HG03571 (cell line): ENCODE results near the gene PTPRH.
"Not testable (repeated sequence)": the region's sequence is repeated elsewhere in the genome, so short reads cannot be mapped to it uniquely, and the experiment has no call there.

Source experiments
- ATAC-seq: cut with Tn5 transposase; IDR thresholded peaks from one replicate; pipeline ENCODE4 v1.9.1; 2021; ENCODE audit not compliant: unreplicated experiment

PTPRH gene

GRCh38 chr19:55225415-55225958 is 16.2 kb upstream of the PTPRH start:
- no peak for ATAC-seq

GRCh38 chr19:55224679-55225414 is 15.5 kb upstream of the PTPRH start:
- not testable (repeated sequence) for ATAC-seq

GRCh38 chr19:55224038-55224665 is 14.9 kb upstream of the PTPRH start:
- ATAC-seq, result no peak

GRCh38 chr19:55223291-55224037 is 14.2 kb upstream of the PTPRH start:
- no peak for ATAC-seq

GRCh38 chr19:55220525-55220924 is 11.2 kb upstream of the PTPRH start:
- ATAC-seq, result no peak

- no peak for ATAC-seq
Observed at GRCh38 chr19:55216461-55217198, 7.3 kb upstream of the PTPRH start.

- no peak for ATAC-seq
Observed at GRCh38 chr19:55213547-55213946, 4.2 kb upstream of the PTPRH start.

GRCh38 chr19:55212447-55212846 is 3.1 kb upstream of the PTPRH start:
- no peak for ATAC-seq

GRCh38 chr19:55209693-55210472 is 582 bp upstream of the PTPRH start:
- no peak for ATAC-seq

- no peak for ATAC-seq
Observed at GRCh38 chr19:55206664-55207500, 2.4 kb downstream of the PTPRH start.

GRCh38 chr19:55202199-55202598 is 7.1 kb downstream of the PTPRH start:
- not testable (repeated sequence) for ATAC-seq

GRCh38 chr19:55199620-55200204 is 9.6 kb downstream of the PTPRH start:
- ATAC-seq, result no peak

- ATAC-seq, result no peak
Observed at GRCh38 chr19:55198651-55199050, 10.7 kb downstream of the PTPRH start.

- no peak for ATAC-seq
Observed at GRCh38 chr19:55197528-55197927, 11.8 kb downstream of the PTPRH start.

- no peak for ATAC-seq
Observed at GRCh38 chr19:55196803-55197202, 12.5 kb downstream of the PTPRH start.

GRCh38 chr19:55193481-55193880 is 15.8 kb downstream of the PTPRH start:
- no peak for ATAC-seq

GRCh38 chr19:55189403-55189835 is 19.9 kb downstream of the PTPRH start:
- no peak for ATAC-seq

- ATAC-seq, result no peak
Observed at GRCh38 chr19:55188625-55189024, 20.7 kb downstream of the PTPRH start.

GRCh38 chr19:55186080-55186479 is 23.2 kb downstream of the PTPRH start:
- no peak for ATAC-seq
